ENCODE data around the gene C4orf51.
A peak's percentile ranks its signal among the peaks of the same experiment; 100 is the strongest.

Gene C4orf51

DNA sequence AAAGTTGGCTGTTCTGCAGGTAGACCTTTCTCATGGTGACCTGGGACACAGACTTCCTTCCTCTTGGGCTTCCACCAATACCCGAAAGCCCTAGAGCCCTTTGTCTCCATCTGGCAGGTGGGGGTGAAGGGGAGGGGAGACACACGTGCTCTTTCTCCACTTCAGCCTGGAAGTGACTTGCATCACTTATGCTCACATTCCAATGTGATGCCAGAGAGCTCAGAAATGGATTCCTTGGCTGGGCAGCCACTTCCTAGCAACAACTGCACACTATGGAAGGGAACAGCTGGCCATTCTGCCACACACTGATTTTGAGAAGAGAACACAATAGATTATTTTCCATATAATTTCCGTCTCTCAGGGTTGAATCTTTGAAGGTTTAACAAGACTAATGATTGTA lies 36.3 kb downstream of the C4orf51 start:
- DNase-seq, result peak; percentile 18

DNA sequence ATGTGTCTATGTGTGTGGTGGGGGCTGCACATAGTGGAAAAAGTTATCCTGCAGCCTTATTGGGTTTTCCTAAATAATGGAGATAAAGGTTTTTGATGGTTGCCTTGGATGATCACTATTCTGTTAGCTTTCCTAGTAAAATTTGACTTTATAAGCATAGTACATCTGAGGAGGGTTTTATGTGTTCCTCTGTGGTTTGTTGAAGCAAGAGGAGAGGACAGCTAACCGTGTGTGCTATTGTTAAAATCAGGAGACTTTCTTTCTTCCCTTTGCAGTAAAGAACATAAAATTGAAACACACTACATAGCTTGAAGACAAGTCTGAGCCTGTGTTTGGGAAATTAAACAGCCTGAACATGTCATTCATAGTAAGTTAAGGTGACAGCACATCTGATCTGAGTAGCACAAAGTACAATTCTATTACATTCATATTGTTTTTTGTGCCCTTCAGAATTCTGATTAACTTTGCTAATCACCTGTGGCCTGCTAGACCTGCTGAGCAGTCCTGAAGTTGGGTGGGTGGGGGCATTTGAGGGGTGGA lies 36.8 kb downstream of the C4orf51 start:
- no peak for DNase-seq

DNA sequence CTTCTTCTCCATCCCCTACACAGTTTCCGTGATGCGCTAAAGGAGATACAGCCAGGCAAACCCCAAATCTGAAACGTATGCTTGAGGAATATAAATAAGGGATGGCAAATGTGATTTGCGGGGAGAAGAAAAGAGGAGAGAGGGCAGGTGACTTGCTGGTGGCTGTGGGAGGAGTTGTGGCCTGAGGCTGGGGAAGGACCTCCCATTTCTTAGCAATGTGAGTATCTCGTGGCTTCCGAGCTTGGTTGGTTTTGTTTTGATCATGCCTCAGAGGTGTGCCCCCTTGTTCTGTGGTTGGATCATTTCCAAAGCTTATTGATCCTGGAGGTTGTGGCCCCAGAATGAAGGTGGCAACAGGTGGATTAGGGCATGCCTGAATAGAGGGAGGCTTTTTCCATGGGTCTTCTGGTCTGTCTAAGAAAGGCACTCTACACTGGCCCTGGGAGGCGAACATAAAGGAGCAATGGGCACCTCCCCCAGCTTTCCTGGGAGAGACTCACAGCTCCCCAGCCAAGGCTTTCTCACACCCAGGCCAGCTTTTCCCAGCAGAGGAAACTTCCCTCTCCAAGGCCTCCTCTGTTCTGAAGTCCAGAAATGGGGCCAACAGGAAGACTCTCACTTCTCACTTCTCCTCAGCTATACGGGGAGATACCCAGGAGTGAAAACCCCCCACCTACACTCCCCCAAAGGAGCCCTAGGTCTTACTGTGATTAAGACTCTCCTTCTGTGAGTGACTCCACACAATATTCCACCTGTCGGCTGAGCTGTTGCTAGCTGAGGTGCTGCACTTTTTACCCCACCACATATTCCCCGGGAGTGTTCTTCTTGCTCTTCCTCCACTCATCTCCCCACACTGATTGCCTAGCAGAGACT lies 40.0 kb downstream of the C4orf51 start:
- no peak for DNase-seq

DNA sequence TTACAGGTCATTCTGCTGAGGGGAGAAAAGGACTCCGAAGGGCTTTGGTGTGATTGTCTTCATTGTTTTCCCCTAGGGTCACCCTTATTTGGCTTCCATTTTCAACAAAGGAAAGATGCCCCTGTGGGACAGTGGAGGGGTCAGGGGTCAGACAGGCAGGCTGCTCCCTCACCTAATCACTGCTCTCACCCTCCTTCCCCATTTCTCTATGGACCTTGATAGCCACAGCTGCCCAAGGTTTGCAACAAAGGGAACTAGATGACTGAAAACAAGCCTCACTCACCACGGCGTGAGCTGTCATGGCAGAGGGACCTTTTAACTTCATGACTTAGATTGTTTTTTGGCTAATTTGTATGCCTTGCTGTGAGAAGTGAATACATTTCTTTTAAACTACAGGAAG lies 40.7 kb downstream of the C4orf51 start:
- DNase-seq, result no peak

DNA sequence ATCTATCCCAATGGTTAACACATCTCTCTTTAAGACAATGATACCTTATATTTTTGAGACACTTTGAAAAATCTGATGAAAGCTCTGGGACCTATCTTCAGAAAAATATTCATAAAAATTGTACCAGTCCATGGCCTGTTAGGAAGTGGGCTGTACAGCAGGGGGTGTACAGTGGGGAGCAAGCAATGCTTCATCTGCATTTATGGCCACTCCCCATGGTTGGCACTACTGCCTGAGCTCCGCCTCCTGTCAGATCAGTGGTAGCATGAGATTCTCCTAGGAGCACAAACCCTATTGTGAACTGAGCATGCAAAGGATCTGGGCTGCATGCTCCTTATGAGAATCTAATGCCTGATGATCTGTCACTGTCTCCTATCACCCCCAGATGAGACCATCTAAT lies 42.6 kb downstream of the C4orf51 start:
- DNase-seq, result no peak

DNA sequence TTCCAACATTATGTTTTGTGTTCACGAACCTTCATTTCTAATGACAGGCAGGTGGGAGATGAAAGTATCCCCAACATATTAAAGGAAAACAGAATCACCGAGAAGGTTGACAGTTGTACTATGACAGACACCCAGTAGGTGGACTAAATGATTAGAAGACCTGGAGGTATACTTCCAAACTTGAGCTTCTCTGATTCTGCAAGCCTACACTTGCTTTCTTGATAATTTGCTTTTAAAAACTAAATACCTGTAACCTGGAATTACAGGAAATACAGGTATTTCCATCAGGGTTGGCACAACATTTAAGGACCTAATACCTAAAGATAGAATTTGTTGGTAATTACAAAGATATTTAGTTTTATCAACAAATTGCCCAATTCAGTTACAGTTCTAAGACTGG lies 43.4 kb downstream of the C4orf51 start:
- DNase-seq, result peak; percentile 27

DNA sequence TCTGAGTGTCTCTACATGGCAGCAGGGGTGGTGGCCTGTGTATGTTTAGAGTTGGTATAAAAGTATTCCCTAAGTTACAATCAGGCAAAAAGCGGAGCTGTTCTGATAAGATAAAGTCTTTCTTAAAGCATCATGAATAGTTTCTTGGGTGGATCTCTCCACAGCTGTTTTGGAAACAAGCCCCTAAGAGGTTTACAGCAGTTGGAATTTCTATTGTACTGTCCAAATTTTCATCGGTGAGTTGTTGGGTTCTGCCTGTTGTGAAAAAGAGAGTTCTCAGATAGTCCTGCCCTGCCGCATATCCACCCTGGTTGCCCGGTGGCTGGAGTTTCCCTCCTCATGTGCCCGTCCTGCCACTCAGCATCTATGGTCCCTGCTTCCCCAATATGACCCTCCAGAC lies 50.1 kb downstream of the C4orf51 start:
- no peak for DNase-seq

DNA sequence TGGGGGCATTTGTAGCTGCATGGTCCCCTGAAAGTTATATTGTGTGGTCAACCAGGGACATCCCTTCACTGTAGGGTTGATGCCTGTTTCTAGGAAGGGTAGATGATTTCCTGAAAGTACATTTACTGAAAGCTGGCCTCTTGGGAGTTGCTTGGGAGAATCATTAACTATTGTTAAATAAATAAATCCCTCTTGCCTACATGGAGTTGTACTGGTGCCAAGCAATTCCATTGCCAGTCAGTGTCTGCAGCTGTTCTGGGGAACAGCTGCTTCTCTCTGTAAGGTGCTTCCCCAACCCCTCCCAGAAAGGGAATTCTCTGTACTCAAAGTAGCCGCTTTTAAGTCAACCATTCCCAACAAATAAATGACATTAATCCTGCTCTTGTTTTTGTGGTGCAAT lies 51.1 kb downstream of the C4orf51 start:
- peak; percentile 95 for DNase-seq

DNA sequence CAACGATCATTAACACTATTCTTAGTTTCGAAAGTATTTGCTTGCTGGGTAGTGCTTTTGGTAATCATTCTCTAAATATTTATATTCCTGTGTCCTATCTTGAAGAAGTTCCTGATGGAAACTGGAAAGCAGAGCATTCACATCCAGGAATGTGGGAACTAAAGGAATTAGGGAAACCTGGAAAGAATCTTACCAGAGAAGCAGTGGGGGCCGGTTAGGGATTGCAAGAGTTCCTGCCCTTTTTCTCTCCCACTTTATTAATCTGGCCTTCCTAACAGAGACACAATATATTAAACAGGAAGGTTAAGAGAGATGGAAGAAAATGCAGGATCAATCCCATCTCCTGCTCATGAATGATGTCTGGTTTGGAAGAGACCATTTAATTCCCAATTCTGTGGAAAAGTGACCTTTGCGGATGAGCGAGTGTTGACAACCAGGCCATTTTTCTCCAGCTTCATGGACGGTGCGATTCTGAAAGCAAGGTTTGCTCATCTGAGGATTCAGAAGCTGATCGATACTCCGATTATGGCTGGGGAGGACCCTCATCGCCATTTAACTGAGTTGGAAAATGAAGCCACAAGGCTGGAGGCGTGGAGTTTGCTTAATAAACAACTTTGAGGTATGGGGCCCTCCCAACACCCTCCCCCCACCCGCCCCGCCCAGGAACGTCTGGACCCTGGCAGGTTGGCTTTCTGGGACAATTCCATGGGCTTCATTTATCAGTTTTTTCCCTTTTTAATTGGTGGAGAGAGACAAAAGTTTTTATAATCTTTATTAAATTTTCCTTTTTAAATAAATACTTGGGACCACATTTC lies 52.3 kb downstream of the C4orf51 start:
- peak; percentile 52 for DNase-seq

DNA sequence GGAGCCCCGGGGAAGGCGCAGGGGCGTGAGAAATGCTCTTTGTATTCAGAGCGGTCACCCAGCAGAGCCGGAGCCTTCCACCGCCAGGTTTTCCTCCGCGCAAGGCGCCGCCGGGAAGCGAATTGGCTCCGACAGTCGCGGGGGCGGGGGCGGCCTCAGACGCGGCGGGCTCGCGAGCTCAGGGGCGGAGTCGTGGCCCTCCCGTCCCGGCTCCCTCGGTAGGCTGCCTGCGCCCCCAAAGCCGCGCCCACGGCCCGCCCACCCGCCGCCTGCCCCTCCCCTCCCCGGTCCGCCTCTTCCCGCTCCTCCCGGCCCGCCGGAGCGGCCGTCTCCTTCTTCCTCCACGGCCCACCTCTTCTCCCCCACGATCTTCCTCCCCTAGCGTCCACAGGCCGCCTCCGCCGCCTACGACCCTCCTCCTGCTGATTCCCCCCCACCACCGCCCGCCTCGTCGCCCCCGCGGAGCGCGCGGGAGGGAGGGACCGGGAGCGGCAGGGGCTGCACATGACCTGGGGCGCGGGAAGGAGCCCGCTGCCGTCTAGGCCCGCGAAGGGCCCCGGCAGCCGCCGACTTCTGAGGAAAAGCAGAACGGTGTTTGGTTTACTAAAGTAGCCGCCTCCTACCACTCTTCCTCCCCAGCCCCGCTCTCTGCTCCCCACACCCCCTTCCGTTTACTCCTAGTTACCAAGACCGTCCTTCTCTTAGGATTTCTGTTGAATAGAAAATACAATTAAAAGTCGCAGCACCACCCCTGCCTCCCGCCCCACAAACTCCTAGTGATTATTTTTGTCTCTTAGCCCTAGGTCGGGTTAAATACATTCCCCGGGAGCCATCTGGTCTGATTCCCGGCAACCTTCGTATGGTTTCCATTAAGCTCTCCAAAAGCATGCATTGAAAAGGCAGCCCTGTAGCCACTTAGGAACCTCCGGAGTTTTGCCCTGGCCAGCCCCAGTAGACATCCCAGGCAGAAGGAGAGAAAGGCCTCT lies 53.2 kb downstream of the C4orf51 start:
- DNase-seq, result peak; percentile 96

DNA sequence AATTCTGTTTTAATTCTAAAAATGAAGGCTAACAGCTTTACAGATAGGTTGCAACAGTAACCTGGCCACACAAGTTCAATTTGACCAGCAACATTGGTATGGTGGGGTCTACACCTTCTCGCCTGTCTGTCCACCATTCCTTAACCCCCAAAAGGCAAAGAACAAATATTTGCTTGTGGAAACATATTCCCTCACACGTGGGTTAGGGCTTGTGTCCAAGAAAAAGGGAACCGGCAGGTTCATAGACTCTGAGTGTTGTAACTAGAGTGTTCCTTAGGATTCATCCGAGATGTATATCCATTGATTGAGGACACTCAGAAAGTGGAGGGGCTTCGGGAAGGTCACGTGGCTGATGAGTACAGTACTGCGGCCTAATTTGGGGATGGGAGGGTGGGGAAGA lies 54.1 kb downstream of the C4orf51 start:
- DNase-seq, result no peak

DNA sequence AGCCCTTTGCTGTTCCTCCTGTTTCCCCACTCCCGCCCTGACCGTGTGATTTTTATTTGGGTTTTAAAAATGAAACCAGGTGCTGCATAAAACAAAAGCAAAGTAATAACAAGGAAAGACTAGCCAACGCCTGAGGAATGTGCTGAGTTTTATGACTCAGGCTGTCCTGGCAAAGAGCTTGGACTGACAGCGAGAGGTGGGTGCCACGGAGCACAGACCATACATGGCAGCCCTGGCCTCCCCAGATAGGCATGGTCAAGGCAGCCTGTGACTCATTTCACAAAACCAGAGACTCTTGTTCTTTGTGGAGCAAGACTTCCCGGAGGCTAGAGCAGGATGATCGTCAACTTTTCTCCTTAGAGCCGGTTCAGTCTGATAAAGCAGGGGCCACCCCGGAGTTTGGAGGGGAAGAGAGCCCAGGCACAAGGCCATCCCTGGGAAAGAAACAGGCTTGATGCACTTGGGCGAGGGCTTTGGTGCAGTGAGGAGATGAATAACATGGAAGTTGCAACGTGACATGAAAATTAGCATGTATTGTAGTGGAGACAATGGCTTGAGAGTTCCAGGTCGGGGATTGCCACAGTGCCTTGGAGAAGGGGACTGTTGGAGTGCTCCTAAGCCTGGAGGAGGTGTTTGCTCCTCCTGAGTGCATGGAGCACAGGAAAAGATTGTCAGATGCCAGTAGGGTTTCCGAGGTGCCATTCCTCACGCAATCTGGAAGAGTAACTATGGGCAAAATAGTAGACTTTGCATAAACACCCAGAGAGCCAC lies 54.8 kb downstream of the C4orf51 start:
- peak; percentile 9 for DNase-seq

DNA sequence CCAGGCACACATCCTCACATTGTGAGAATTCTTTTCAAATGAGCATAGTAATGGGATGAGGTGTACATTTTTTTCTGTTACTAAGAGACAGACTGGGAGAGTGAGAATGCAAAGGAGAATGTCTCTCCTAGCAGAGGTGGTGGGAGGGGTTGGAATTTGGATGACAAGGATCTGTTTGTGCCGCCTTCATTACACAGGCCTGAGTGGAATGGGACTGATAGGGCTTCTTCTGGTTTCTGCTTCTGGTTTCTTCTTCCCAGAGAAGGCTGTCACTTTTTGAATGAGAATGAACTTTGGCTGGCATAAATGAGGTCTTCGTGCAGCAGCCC lies 55.4 kb downstream of the C4orf51 start:
- peak; percentile 33 for DNase-seq

DNA sequence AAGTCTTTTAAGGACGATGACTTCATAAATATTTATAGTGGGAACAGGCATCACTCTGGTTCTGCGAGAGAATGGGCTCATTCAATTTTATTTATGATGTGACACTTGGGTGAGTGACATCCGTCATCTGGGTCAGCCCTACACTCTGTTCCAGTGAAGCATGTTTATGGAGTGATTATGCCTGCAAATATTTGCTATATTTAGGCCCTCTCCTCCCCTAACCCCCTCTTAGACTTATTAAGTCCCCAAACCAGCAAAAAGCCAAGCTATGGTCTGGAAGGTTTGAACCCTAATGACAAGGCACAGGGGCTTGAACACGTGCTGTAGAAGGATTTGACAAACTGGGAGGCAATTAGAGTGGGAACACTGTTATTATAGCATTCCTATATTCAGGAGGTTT lies 55.9 kb downstream of the C4orf51 start:
- DNase-seq, result peak; percentile 63

DNA sequence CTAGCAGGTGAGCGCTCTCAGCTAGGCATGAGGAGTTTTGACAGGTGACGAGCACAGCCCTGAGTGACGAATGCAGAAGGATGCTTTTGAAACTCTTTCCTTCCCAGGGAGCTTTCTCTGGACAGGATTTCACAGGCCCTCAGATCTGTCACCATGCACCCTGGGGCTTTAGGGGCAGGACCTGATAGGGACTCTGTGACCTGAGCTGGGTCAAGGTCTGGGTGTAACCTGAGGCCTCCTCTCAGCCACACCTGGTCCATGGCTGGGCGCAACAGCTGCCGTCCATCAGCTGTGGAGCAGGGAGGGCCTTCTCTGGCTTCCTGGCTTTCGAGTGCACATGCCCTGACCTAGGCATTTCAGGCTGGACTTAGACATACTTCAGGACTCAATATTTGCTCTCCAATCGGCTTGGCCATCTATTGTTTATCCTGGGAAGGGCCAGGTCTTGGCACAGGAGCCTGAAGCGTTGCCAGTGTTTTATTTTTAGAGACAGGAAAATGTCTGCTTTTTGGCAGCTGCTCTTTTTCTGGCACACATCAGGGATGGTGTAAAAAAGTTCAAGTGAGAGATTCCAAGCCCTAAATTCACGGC lies 56.4 kb downstream of the C4orf51 start:
- peak; percentile 89 for DNase-seq

DNA sequence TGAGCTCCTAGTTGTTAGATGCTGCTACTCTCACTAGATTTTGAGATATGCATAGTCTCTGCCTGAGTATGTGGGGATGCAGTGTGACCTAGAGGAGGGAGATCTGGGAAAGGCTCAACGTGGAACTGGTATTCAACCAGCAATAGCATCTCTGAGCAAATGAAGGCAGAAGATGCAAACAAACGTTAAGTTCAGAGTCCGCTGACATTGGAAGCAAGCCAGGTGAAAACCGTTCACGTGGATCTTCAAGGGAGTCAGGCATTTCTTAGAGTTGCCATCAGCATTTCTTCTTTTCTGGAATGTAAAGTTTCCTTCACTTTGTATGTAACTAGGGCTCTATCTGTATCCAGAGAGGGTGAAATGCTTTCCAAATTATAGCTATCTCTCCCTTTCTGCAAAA lies 59.9 kb downstream of the C4orf51 start:
- DNase-seq, result peak; percentile 52

DNA sequence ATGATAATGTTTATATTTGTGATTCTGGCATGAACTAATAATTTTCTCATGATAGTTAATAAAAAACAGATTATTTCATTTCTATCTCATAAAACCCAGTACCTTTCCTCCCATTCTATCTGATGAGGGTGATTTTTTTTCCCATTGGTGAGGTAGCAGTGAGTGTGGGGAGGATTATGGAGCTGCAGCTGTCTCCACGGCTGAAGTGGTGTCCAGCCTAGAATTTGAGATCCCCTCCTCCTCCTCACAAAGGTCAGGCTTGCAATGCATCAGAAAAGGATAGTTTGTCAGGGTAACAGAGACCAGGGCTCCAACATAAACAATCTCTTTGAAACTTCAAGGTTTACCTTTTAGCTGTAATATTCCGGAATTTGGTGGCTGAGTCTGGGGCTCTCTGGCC lies 60.9 kb downstream of the C4orf51 start:
- peak; percentile 7 for DNase-seq

DNA sequence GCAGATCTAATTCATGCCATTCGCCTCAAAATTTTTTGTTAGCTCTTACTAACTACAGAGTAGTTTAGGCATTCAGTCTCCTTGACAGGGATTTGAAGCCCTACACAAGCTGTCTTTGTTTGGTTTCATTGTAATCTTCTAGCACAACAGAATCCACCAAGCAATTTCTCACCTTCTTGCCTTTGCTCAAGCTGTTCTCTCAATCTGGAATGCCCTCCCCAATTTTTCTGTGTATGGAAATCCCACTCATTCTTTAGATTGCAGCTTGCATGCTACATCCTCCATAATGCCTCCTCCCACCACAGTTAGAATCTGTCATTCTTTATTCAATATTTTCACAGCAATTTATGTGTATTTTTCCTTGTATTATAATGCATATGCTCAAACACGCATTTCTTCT lies 63.7 kb downstream of the C4orf51 start:
- DNase-seq, result no peak

DNA sequence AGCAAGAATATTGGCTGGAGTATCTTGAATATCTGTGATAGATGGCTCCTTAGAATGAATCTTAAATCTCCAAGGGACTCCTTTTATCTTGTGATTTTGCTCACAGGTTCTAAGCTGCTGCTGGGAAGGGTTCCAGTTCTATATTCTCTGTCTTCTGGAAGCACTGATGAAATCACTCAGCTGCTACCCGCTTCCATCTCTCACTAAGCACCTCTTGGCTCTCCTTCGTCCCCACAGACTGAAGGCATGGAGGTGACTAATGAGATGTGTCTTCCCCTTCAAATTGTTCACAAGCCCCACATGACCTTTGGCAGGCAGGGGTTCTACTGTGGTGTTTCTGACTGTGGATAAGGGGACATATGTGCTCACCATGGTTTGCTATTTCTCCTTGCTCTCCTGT lies 75.9 kb downstream of the C4orf51 start:
- DNase-seq, result no peak

DNA sequence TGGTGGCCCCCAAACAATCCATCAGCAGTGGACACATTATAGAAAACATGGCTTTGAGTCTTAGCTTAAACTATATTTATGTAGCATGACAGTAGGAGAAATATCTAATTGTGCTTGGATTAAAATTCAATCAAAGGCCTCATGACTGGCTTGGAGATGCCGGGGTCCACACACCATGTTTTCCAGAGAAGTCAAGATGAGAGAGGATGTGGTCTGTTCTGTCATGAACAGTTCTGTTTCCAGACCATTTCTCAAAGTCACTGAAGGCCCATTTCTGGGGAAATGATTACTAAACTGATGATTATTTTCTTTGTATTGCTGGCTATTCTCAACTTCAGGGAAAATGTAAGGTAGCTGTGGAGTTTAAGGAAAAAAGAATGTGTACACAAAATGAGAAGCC lies 76.3 kb downstream of the C4orf51 start:
- no peak for DNase-seq

DNA sequence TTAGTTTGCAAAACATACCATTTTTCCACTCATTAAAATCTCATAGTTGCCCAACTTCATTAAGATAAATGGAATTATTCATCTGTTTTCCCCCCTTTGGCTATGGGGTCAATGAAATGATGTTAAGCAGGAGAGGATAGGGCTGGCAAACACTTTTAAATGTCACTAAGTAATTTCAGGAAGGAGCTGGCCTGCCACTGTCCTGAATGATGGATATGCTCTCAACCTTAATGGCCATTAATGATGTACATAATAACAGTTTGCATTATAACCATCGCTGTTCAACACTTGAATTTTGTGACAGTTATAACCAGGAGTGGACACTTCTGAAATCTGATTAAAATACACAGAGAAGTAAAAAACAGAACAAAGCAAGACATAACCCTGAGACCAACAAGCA lies 77.2 kb downstream of the C4orf51 start:
- DNase-seq, result no peak

DNA sequence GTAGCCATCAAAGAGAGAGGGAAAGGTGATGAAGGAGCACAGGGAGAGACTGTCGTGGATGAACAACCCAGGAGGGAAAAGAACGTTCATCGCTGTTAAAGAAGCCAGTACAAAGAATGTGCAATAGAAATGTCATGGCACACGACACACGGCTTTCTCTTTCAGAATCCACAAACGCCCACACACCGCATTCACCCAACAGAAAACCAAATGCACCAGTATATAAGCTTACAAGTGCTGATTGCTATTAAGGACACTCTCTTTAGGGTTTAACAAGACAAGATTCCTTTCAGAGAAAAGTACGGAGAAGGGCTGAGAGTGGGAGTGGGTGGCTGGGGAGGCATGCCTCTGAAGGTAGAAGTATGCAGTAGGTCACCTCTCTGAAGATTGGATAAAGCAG lies 80.2 kb downstream of the C4orf51 start:
- no peak for DNase-seq
